ENCODE results near the gene TRAF3.

The TRAF3 gene

GRCh38 chr14:102778338-102779083 lies 1.3 kb downstream of the TRAF3 start:
- no peak for DNase-seq (ENCODE audit: low read depth in 3 of 3)

DNA sequence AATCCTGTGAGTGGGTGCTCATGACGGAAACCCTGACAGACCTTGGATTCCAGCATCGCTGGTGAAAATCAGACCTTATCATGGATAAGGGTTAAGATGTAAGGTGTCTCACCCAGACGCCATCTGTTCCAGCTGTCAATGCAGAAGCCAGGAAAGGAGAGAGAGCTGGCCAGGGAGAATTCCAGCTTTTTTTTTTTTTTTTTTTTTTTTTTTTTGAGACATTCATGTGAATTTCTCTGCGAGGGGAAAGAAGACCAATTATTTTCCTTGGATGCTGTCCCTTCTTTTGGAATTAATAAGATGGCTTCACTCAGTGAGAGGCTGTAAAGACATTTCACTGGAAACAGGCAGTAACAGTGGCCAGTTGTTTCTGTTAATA lies 1.8 kb downstream of the TRAF3 start:
- no peak for DNase-seq (ENCODE audit: low read depth in 3 of 3)

- no peak for DNase-seq (ENCODE audit: low read depth in 3 of 3)
These were observed 2.5 kb downstream of the TRAF3 start for GRCh38 chr14:102779574-102780315.

- DNase-seq (ENCODE audit: low read depth in 3 of 3), result no peak
These were observed 3.8 kb downstream of the TRAF3 start for GRCh38 chr14:102781063-102781462.

GRCh38 chr14:102782974-102783373 lies 5.7 kb downstream of the TRAF3 start:
- no peak for DNase-seq (ENCODE audit: low read depth in 3 of 3)

DNA sequence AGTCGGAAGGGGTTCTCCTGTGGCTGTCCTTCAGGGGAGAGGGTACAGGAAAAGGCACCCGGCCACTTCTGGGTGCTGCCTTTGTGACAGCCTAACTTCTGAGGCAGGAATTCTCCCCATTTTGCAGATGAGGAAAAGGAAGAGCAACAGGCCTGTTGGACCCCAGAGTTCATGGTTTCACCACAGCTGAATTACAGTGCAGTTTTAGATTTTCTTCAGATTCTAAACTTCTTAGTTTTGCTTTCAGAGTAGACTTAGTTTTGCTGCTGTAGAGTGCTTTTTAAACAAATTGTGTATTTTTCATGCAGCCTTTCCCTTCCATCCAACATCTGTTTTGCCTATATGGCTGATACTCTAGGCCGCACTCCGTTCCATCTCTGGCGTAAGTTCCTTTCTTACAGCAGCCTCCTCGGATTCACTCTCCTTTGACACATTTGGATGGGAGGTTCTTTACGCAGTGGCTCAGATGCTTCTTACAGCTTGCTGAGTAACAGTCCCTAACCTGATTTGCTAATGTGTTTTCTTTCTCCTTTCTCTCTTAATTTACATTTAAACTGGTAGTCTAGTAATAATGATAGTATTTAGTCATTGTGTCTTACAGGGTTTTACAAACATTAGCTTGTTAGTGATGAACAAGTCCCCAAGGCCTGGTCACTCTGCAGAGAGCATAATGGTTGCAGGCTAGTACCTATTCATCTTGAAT lies 7.8 kb downstream of the TRAF3 start:
- no peak for DNase-seq (ENCODE audit: low read depth in 3 of 3)

DNA sequence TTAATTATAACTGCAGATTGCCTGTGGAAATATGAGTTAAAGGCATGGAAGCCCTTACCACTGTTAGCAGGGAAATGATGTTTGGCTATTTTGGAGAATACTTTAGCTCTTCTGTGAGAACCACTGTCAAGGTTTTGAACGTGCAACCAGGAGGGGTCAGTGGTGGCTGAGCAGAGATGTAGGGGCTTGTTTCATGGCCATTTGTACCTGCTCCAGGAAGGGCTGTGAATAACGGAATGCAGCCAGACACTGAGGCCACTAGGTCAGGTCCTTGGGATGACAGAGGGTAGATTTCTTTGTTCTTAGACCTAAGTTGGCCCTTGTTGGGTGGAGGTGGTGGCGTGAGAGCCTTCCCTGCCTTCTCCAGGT lies 8.3 kb downstream of the TRAF3 start:
- DNase-seq (ENCODE audit: low read depth in 3 of 3), result no peak

DNA sequence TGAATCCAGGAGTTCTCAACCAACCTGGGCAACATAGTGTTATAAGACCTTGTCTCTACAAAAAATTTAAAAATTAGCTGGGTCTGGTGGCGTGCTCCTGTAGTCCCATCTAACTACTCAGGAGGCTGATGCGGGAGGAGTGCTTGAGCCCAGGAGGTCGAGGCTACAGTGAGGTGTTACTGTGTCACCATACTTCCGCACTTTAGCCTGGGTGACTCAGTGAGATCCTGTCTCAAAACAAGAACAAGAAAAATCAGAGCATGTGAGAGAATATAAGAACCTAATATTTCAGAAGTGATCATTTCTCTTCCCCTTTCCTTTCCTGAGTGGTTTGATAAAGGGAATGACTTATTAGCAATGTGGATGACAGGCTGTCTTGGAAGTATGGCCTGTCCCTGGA lies 9.5 kb downstream of the TRAF3 start:
- DNase-seq (ENCODE audit: low read depth in 3 of 3), result peak in 1 of 3 donors; percentile 25

- DNase-seq (ENCODE audit: low read depth in 3 of 3), result no peak
These were observed 12.1 kb downstream of the TRAF3 start for GRCh38 chr14:102789349-102789748.

DNA sequence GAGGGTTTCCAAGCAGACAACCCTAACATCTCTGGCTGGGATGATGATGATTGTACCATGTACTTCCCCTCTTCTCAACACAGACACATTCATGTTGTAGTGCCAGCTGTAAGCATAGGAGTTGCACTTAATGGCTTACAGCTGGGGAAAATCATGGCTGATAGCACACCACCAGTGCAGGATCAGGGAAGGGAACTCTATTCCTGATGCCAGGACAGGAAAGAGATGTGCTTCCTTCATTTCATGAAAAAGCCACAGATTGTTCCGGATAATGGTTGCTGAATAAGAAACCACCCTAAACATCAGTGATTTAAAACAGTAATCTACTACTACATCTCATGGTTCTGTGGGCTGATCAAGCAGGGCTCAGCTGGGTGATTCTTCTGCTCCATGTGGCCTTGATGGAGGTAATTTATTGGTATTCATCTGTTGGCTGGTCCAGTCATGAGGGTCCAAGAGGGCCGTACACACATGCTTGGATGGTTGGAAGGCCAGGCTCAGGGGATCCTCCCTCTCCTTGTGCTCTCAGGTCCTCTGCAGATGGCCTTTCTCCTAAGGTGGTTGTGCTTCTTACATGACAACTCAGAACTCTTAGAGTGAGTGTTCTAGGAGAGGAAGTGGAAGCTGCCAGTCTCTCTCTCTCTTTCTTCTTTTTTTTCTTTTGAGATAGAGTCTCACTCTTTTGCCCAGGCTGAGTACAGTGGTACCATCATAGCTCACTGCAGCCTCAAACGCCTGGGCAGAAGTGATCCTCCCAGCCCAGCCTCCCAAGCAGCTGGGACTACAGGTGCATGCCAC lies 16.5 kb downstream of the TRAF3 start:
- no peak for DNase-seq (ENCODE audit: low read depth in 3 of 3)

GRCh38 chr14:102795060-102795925 lies 18.0 kb downstream of the TRAF3 start:
- DNase-seq (ENCODE audit: low read depth in 3 of 3), result no peak

GRCh38 chr14:102796661-102797190 lies 19.5 kb downstream of the TRAF3 start:
- DNase-seq (ENCODE audit: low read depth in 3 of 3), result no peak

- DNase-seq (ENCODE audit: low read depth in 3 of 3), result no peak
These were observed 21.7 kb downstream of the TRAF3 start for GRCh38 chr14:102798926-102799325.

GRCh38 chr14:102799684-102800562 lies 22.7 kb downstream of the TRAF3 start:
- no peak for DNase-seq (ENCODE audit: low read depth in 3 of 3)

- DNase-seq (ENCODE audit: low read depth in 3 of 3), result no peak
These were observed 25.7 kb downstream of the TRAF3 start for GRCh38 chr14:102802834-102803523.

DNA sequence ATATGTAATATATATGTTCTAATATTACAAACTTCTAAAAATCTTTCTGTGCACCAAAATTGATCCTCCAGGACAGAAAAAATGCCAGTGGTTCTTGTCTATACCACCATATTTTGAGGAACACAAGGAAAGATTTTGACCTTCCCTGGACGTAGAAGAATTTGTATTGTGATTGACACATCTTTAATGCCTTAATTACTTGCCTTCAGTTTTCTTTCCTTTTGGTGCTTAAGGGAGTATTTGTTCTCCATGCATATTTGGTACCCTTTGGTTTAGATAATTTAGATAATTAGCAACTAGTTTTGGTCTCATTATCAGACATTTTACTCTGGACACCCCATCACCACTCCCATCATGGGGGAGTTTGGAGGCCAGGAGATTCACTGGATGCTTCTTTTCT lies 27.6 kb downstream of the TRAF3 start:
- no peak for DNase-seq (ENCODE audit: low read depth in 3 of 3)

GRCh38 chr14:102805371-102805891 lies 28.2 kb downstream of the TRAF3 start:
- peak in 2 of 3 donors; percentile 43 to 45 for DNase-seq (ENCODE audit: low read depth in 3 of 3)

DNA sequence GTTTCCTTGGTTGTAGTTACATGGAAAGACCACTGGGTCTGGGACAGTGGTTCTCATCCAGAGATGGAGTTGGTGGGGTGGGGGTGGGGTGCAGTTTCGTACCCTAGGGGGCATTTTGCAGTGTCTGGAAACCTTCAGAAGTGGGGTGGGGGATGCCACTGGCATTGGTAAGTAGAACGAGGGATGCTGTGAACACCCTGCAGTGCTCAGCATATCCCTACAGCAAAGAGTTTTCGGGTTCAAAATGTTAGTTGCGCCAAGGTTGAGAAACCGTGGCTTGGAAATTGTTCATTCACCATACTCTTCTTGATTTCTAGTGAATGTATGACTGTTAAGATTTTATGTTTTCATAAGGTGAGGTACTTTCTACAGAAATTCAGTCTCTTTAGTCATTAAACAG lies 28.7 kb downstream of the TRAF3 start:
- no peak for DNase-seq (ENCODE audit: low read depth in 3 of 3)

DNA sequence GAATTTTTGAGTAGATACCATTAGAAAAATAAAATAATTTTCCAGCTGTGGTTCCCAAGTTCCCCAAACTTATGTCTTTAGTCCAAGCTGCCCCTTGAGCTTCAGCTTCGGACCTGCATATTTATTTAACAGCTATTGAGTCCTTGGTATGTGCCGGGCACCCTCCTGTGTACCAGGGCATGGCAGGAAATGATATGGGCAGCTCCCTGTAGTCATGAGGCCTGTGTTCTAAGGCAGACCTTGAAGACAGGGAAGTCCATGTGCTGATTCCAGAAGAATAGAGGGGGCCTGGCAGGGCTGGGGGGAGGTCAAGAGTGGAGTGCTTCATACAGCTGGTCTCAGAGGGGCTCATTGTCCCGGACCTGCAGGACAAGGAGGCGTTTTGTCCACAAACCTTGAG lies 29.2 kb downstream of the TRAF3 start:
- no peak for DNase-seq (ENCODE audit: low read depth in 3 of 3)
